A673 (cell line): ENCODE measurements around the gene ADARB2. TPM values are rescaled to one million over a fixed set of nuclear protein-coding genes. Genes with fewer than 3 reads are reported as not detected.

Experiments
- BruUV-seq: library from RNA; stranded (reverse); fragments of 400-500 nt; replicated peaks from 2 replicates; lab custom pipeline; 2021; lab: Mats Ljungman, UMichigan
- CTCF ChIA-PET: fragments of 300-600 bp; sonication (Branson Sonifier 250); formaldehyde crosslinking; loops from one replicate; lab custom pipeline; 2022; ENCODE audit warnings: antibody characterized with exemption; lab: Charles Lee
- POLR2A ChIA-PET: fragments of 300-600 bp; sonication (Branson Sonifier 250); formaldehyde crosslinking; loops from one replicate; lab custom pipeline; 2022; ENCODE audit warnings: antibody characterized with exemption; ENCODE audit not compliant: low non-redundant PET; lab: Charles Lee
- DNase-seq: peaks from one replicate; pipeline ENCODE4 v3.0.0-alpha.2; 2015; ENCODE audit warnings: low spot score
- H3K27ac ChIP-seq: fragments of 200-600 bp; sonication (generic); 2 replicates; pipeline ENCODE4 v1.5.1; 2016; ENCODE audit warnings: mixed run types, low read depth, mild to moderate bottlenecking, mixed read lengths, antibody characterized with exemption, low read length; ENCODE audit not compliant: poor library complexity, severe bottlenecking
- H3K27me3 ChIP-seq: fragments of 200-600 bp; sonication (generic); replicated peaks from 2 replicates; pipeline ENCODE4 v1.6.1; 2017; ENCODE audit warnings: mixed run types, low read depth, mild to moderate bottlenecking, mixed read lengths, antibody characterized with exemption, low read length; ENCODE audit not compliant: insufficient read depth, poor library complexity
- H3K36me3 ChIP-seq: fragments of 200-600 bp; sonication (generic); 2 replicates; pipeline ENCODE4 v1.6.1; 2016; ENCODE audit warnings: mixed run types, mild to moderate bottlenecking, mixed read lengths, antibody characterized with exemption, low read length; ENCODE audit not compliant: insufficient read depth, poor library complexity, severe bottlenecking
- H3K4me1 ChIP-seq: fragments of 200-600 bp; sonication (generic); 2 replicates; pipeline ENCODE4 v1.6.1; 2017; ENCODE audit warnings: mixed run types, mild to moderate bottlenecking, mixed read lengths, antibody characterized with exemption, low read length; ENCODE audit not compliant: insufficient read depth, poor library complexity, severe bottlenecking
- H3K4me3 ChIP-seq: fragments of 200-600 bp; sonication (generic); 2 replicates; pipeline ENCODE4 v1.5.1; 2016; ENCODE audit warnings: low read depth, mixed run types, mild to moderate bottlenecking, mixed read lengths, low read length; ENCODE audit not compliant: poor library complexity, severe bottlenecking
- H3K9me3 ChIP-seq: fragments of 200-600 bp; sonication (generic); 2 replicates; pipeline ENCODE4 v1.6.1; 2016; ENCODE audit warnings: mixed run types, low read depth, mild to moderate bottlenecking, mixed read lengths, antibody characterized with exemption, low read length; ENCODE audit not compliant: poor library complexity, severe bottlenecking
- EZH2 ChIP-seq: fragments of 200-600 bp; sonication (generic); IDR thresholded peaks from 2 replicates; pipeline ENCODE4 v1.6.1; 2017; ENCODE audit warnings: borderline replicate concordance, low read depth, mild to moderate bottlenecking, mixed read lengths, antibody characterized with exemption, low read length; ENCODE audit not compliant: poor library complexity, severe bottlenecking
- intact Hi-C: fragments of 100-400 bp; cut with micrococcal nuclease; formaldehyde crosslinking; loops from one replicate; pipeline ENCODE4 v1.10.0; 2022; ENCODE audit not compliant: unreplicated experiment
- total RNA-seq: library from RNA; stranded (reverse); gene quantifications from 2 replicates; pipeline ENCODE4 v1.2.3, GENCODE V29; 2021
- TF ChIP-seq, protein P1 (sequence below): fragments of 300-800, 200-600 bp; sonication (generic); conservative IDR thresholded peaks from 2 replicates; pipeline ENCODE4 v1.5.1; 2017; ENCODE audit warnings: low read depth, mild to moderate bottlenecking, antibody characterized with exemption, low read length, moderate library complexity, mixed read lengths

Gene ADARB2
- total RNA-seq, 1 experiment from 2014 or later, result not detected

DNA sequence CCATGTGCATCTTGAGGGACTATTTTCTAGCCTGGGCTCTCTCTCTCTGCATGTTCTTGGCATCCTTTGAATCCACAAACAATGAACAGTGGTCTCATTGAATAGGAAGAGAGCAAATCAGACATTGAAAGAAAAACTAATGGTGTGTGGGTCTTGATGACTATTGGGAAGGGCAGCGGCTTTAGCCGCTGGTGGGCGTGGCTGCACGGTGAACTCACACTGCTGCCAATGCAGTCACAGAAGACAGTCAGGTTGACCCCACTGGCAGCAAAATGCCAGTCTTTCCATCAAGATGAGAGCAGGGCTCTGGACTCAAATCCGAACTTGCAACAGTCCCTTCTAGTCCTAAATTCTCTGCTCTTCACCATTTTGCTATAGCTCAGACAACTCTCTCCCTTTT lies 91.0 kb downstream of the ADARB2 start:
- no peak for DNase-seq
- CTCF ChIA-PET, result no interaction called here

DNA sequence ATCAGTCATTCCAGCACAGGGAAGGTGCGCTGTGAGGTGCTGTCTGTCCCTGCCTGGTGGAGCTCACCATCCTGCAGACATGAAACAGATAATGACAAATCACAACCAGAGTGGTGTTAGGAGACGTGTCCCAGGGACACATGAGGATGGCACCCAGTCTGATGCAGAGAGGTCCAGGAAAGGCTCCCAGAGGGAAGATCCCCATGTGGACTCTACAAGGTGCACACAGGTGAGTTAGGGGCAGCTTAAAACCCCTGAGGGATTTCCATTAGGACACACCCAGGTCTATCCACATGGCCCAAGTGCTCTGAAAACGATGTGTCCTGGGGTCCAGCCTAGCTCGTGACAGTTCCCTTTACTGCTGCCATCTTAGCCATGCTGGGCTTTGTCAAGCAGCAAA lies 91.4 kb downstream of the ADARB2 start:
- CTCF ChIA-PET, result no interaction called here
- no peak overlapping the region for H3K27ac ChIP-seq
- no TSS peak for BruUV-seq

More for the DNA sequence above, 91.0 kb downstream of the ADARB2 start:
- Histone ChIP-seq H3K4me3 (no peak overlapping the region), H3K9me3 (no peaks in the 10 kb centered on the region), H3K27ac (no peak overlapping the region), H3K4me1 (no peaks in the 10 kb centered on the region), H3K27me3 (peaks cover 29% of the 10 kb centered on the region), H3K36me3 (no peaks in the 10 kb centered on the region)
- TF ChIP-seq, protein P1, sequence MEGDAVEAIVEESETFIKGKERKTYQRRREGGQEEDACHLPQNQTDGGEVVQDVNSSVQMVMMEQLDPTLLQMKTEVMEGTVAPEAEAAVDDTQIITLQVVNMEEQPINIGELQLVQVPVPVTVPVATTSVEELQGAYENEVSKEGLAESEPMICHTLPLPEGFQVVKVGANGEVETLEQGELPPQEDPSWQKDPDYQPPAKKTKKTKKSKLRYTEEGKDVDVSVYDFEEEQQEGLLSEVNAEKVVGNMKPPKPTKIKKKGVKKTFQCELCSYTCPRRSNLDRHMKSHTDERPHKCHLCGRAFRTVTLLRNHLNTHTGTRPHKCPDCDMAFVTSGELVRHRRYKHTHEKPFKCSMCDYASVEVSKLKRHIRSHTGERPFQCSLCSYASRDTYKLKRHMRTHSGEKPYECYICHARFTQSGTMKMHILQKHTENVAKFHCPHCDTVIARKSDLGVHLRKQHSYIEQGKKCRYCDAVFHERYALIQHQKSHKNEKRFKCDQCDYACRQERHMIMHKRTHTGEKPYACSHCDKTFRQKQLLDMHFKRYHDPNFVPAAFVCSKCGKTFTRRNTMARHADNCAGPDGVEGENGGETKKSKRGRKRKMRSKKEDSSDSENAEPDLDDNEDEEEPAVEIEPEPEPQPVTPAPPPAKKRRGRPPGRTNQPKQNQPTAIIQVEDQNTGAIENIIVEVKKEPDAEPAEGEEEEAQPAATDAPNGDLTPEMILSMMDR, result no peak
- TF ChIP-seq EZH2, result no peak
- POLR2A ChIA-PET, result no interaction called here
- intact Hi-C loops, result no loop called here
- no TSS peak for BruUV-seq

DNA sequence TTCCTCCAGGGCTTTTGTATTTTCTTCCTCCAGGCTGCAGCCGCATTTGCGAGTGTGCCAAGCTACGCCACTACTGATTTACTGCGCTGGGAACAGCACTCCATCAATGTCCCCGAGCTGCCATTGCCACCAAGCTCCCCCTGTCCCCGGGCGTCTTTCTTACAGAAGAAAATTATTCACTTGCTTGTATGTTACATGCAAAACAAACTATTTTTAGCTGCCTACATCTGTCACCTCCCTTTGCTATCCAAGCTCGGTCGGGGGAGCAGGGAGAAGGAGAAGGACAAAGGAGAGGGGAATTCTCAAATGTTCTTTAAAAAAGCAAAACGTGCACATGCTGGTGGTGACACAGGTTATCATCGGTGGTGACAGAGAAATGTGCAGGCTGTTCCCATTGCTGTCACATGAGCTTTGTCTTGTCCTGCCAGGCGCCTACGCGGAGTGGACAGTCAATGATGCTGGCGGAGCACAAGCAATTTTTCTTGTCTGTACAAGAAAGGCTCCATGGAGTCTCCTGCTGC lies 93.1 kb downstream of the ADARB2 start:
- Histone ChIP-seq H3K27me3 (peaks cover 14% of the 10 kb centered on the region), H3K9me3 (no peaks in the 10 kb centered on the region), H3K4me3 (no peak overlapping the region), H3K4me1 (no peaks in the 10 kb centered on the region), H3K27ac (no peak overlapping the region), H3K36me3 (no peaks in the 10 kb centered on the region)
- DNase-seq, result no peak
- CTCF ChIA-PET, result no interaction called here
- POLR2A ChIA-PET, result no interaction called here
- intact Hi-C loops, result no loop called here
- BruUV-seq, result no TSS peak
- no peak for TF ChIP-seq EZH2
- TF ChIP-seq, protein P1, result no peak

More for the DNA sequence above, 91.4 kb downstream of the ADARB2 start:
- H3K36me3 ChIP-seq, result no peaks in the 10 kb centered on the region
- peaks cover 29% of the 10 kb centered on the region for H3K27me3 ChIP-seq
- H3K4me3 ChIP-seq, result no peak overlapping the region
- no peaks in the 10 kb centered on the region for H3K4me1 ChIP-seq
- intact Hi-C loops, result no loop called here
- TF ChIP-seq, protein P1, result no peak
- no peak for TF ChIP-seq EZH2
- POLR2A ChIA-PET, result no interaction called here
- H3K9me3 ChIP-seq, result no peaks in the 10 kb centered on the region
- no peak for DNase-seq
